Endodermal cell (in vitro differentiated cells): ENCODE data around the gene ADGRB2. TPM values are rescaled to one million over a fixed set of nuclear protein-coding genes. Genes with fewer than 3 reads are reported as not detected.

ENCODE experiments used
- DNase-seq: peaks from one replicate; pipeline ENCODE4 v3.0.0-alpha.2; 2017
- H3K27ac ChIP-seq: 2 replicates; pipeline ENCODE4 v1.5.1; 2013; ENCODE audit warnings: mild to moderate bottlenecking, low read depth, low read length, moderate library complexity
- H3K27me3 ChIP-seq: 2 replicates; pipeline ENCODE4 v1.6.1; 2013; ENCODE audit warnings: mild to moderate bottlenecking, low read length, moderate library complexity; ENCODE audit not compliant: insufficient read depth, control insufficient read depth, poor library complexity, severe bottlenecking
- H3K36me3 ChIP-seq: 2 replicates; pipeline ENCODE4 v1.7.0; 2013; ENCODE audit warnings: mild to moderate bottlenecking, low read length, moderate library complexity; ENCODE audit not compliant: control insufficient read depth, insufficient read depth
- H3K4me1 ChIP-seq: one replicate; pipeline ENCODE4 v1.7.0; 2013; ENCODE audit warnings: low read length; ENCODE audit not compliant: control insufficient read depth, insufficient read depth
- H3K4me3 ChIP-seq: 2 replicates; pipeline ENCODE4 v1.5.1; 2013; ENCODE audit warnings: mild to moderate bottlenecking, low read length, moderate library complexity
- H3K9ac ChIP-seq: 2 replicates; pipeline ENCODE4 v1.6.1; 2013; ENCODE audit warnings: mild to moderate bottlenecking, low read length, moderate library complexity; ENCODE audit not compliant: poor library complexity, severe bottlenecking; ENCODE audit errors: extremely low read depth
- H3K9me3 ChIP-seq: 2 replicates; pipeline ENCODE4 v1.6.1; 2013; ENCODE audit warnings: mild to moderate bottlenecking, low read length, moderate library complexity; ENCODE audit not compliant: control insufficient read depth
- H3K27ac Mint-ChIP-seq: 2 replicates; pipeline ENCODE4 v1.8.0; 2020; ENCODE audit warnings: mixed read lengths
- H3K27me3 Mint-ChIP-seq: 2 replicates; pipeline ENCODE4 v1.8.0; 2021; ENCODE audit warnings: mild to moderate bottlenecking, mixed read lengths; ENCODE audit not compliant: insufficient read depth
- H3K36me3 Mint-ChIP-seq: 2 replicates; pipeline ENCODE4 v1.8.0; 2020; ENCODE audit warnings: low read depth, mixed read lengths
- H3K4me1 Mint-ChIP-seq: 2 replicates; pipeline ENCODE4 v1.8.0; 2020; ENCODE audit warnings: mixed read lengths
- H3K4me3 Mint-ChIP-seq: 2 replicates; pipeline ENCODE4 v1.8.0; 2020; ENCODE audit warnings: mild to moderate bottlenecking, moderate library complexity, mixed read lengths
- H3K9me3 Mint-ChIP-seq: 2 replicates; pipeline ENCODE4 v1.8.0; 2020; ENCODE audit warnings: mild to moderate bottlenecking, mixed read lengths
- CTCF ChIP-seq: fragments of 200-600 bp; sonication (generic); conservative IDR thresholded peaks from 2 replicates; pipeline ENCODE4 v1.5.0; 2021; ENCODE audit warnings: antibody characterized with exemption, mild to moderate bottlenecking
- WGBS, 2 experiments: methylation state at CpG; one replicate each; pipeline versions ENCODE4 v1.1.5 to v1.1.7; 2013; ENCODE audit warnings: missing lambda C conversion rate in 2 of 2, mixed read lengths in 1 of 2; ENCODE audit not compliant: insufficient coverage in 1 of 2, insufficient read length in 1 of 2; 5-methylcytosine and 5-hydroxymethylcytosine counted together
- total RNA-seq, 2 donors: library from RNA; stranded (reverse); fragmentation: NEBNext Ultra II Directional in 1 of 2; extraction: Animal tissue kit (Norgen Biotek cat#: 25700) in 1 of 2; gene quantifications; 2 replicates in 1 of 2; 3 replicates in 1 of 2; pipeline ENCODE4 v1.2.1, GENCODE V29; 2021

The ADGRB2 gene
- total RNA-seq, 2 donors from 2014 or later: 13.1 to 22.7 TPM

- Mint-ChIP-seq H3K4me1 (peaks cover 33% of the 10 kb centered on the region), H3K36me3 (no peaks in the 10 kb centered on the region), H3K9me3 (no peaks in the 10 kb centered on the region), H3K27ac (no peak overlapping the region), H3K4me3 (no peak overlapping the region), H3K27me3 (peaks cover 2% of the 10 kb centered on the region)
- Histone ChIP-seq H3K9me3 (no peaks in the 10 kb centered on the region), H3K9ac (no peak overlapping the region), H3K27ac (peak overlapping the region; percentile 24), H3K4me1 (peaks cover 5% of the 10 kb centered on the region), H3K36me3 (no peaks in the 10 kb centered on the region), H3K4me3 (no peak overlapping the region), H3K27me3 (no peaks in the 10 kb centered on the region)
- TF ChIP-seq CTCF: peak; percentile 90
- DNase-seq: peak; percentile 94
- WGBS, 2 experiments: 50 to 59% methylated on average over 2 to 4 of the region's 4 CpGs
Observed at GRCh38 chr1:31745096-31745945, 18.8 kb downstream of the ADGRB2 start.

- Histone ChIP-seq H3K27me3 (no peaks in the 10 kb centered on the region), H3K9ac (no peak overlapping the region), H3K4me1 (peaks cover 5% of the 10 kb centered on the region), H3K4me3 (no peak overlapping the region), H3K36me3 (no peaks in the 10 kb centered on the region), H3K9me3 (no peaks in the 10 kb centered on the region), H3K27ac (no peak overlapping the region)
- H3K36me3 Mint-ChIP-seq: no peaks in the 10 kb centered on the region
- 93 to 96% methylated on average over 23 to 28 of the region's 28 CpGs for WGBS, 2 experiments
- H3K27ac Mint-ChIP-seq: no peak overlapping the region
- no peak overlapping the region for H3K4me3 Mint-ChIP-seq
- TF ChIP-seq CTCF: no peak
- peaks cover 37% of the 10 kb centered on the region for H3K4me1 Mint-ChIP-seq
- DNase-seq: no peak
- no peaks in the 10 kb centered on the region for H3K9me3 Mint-ChIP-seq
- peaks cover 2% of the 10 kb centered on the region for H3K27me3 Mint-ChIP-seq
Observed at GRCh38 chr1:31744165-31744888, 19.8 kb downstream of the ADGRB2 start.

GRCh38 chr1:31742462-31743212, 21.5 kb downstream of the ADGRB2 start:
- peak; percentile 76 for DNase-seq

More at GRCh38 chr1:31742462-31743212, 21.5 kb downstream of the ADGRB2 start:
- H3K36me3 ChIP-seq: peaks cover 5% of the 10 kb centered on the region
- H3K4me1 ChIP-seq: peaks cover 5% of the 10 kb centered on the region
- Mint-ChIP-seq H3K4me1 (peaks cover 23% of the 10 kb centered on the region), H3K27ac (no peak overlapping the region), H3K4me3 (no peak overlapping the region), H3K36me3 (no peaks in the 10 kb centered on the region), H3K9me3 (no peaks in the 10 kb centered on the region), H3K27me3 (peaks cover 2% of the 10 kb centered on the region)
- TF ChIP-seq CTCF: no peak
- no peak overlapping the region for H3K27ac ChIP-seq
- H3K9ac ChIP-seq: no peak overlapping the region
- 91 to 92% methylated on average over 7 to 32 of the region's 32 CpGs for WGBS, 2 experiments
- H3K4me3 ChIP-seq: no peak overlapping the region
- H3K9me3 ChIP-seq: no peaks in the 10 kb centered on the region
- no peaks in the 10 kb centered on the region for H3K27me3 ChIP-seq
